ENCODE results near the gene MAPK11. TPM values are rescaled to one million over a fixed set of nuclear protein-coding genes. Genes with fewer than 3 reads are reported as not detected.
A peak's percentile ranks its signal among the peaks of the same experiment; 100 is the strongest.

The MAPK11 gene
- total and polyA plus RNA-seq, 10 of the 15 experiments (the other 5 are each of a cell fraction or from before 2014, with no cell fraction given) = 0.05 to 12.8 (median 3.7) TPM

- Histone ChIP-seq H3K27me3 (replicated peaks in 1 of 2; ENCODE audit: control insufficient read depth in 2 of 2, insufficient read depth in 2 of 2, low read length in 1 of 2) (no peaks in the 10 kb centered on the region), H3K4me2 (ENCODE audit: control insufficient read depth, insufficient read depth) (peak within 1 kb of the TSS; percentile 98), H3K4me3 (peak within 1 kb of the TSS; percentile 98), H3K4me1 (ENCODE audit: control insufficient read depth, insufficient read depth, low read length) (peaks cover 28% of the 10 kb centered on the region), H3K79me2 (ENCODE audit: control insufficient read depth, insufficient read depth, low read length) (peaks cover 16% of the 10 kb centered on the region), H4K20me1 (ENCODE audit: control insufficient read depth, insufficient read depth) (no peaks in the 10 kb centered on the region; the same call in 1 of the 2 replicates), H3K9ac (ENCODE audit: control insufficient read depth, insufficient read depth, low read length) (peak within 1 kb of the TSS; percentile 87), H3K9me3 (replicated peaks; ENCODE audit: control insufficient read depth, insufficient read depth, low read length) (no peaks in the 10 kb centered on the region), H3K36me3 (ENCODE audit: control insufficient read depth in 2 of 2, insufficient read depth in 2 of 2, low read length in 1 of 2) (peaks cover 6 to 13% of the 10 kb centered on the region in 2 experiments; a peak in 3 of 4 replicates), H3K27ac (ENCODE audit: control insufficient read depth, insufficient read depth) (peak within 1 kb of the TSS; percentile 78), H2AFZ (ENCODE audit: control insufficient read depth, low read depth, low read length) (peak within 1 kb of the TSS; percentile 76)
- ChIA-PET SMC1A (ENCODE audit: uncharacterized antibody, unreplicated experiment) (interaction anchor here (0.9 to 1.9 kb wide), 8 partner anchors 8 to 275 kb away, joined by 3 to 6 read pairs (median 4); partner anchors contain the start of genes DENND6B and SCO2), CTCF (interaction anchor here (0.6 to 3.0 kb wide), 17 partner anchors 9 to 452 kb away, joined by 3 to 20 read pairs (median 5); partner anchors contain the start of genes MAPK12 and SYCE3), RAD21 (ENCODE audit: unreplicated experiment) (interaction anchor here (0.6 to 3.3 kb wide), 11 partner anchors 9 to 370 kb away, joined by 3 to 26 read pairs (median 4); partner anchors contain the start of genes LMF2, MAPK12 and NCAPH2), POLR2A (interaction anchor here (0.6 to 2.7 kb wide), 11 partner anchors 8 to 370 kb away, joined by 3 to 15 read pairs (median 3); partner anchors contain the start of genes LMF2, MAPK12 and NCAPH2)
- ATAC-seq (peak; percentile 91), FAIRE-seq (peak; percentile 56), DNase-seq (ENCODE audit: low read depth, low spot score) (peak; percentile 40)
- in situ Hi-C loops (cut with MboI) = loop anchor here (10.0 kb wide), 2 partner anchors 244 to 364 kb away; no protein-coding TSS in a partner anchor
- intact Hi-C loops (cut with micrococcal nuclease; ENCODE audit: unreplicated experiment) = loop anchor here (5.0 kb wide), 2 partner anchors 246 to 441 kb away; no protein-coding TSS in a partner anchor
- TSS peak; percentile 53 for BruUV-seq (replicated peaks)
- 1% methylated on average over 78 of the region's 81 CpGs for WGBS (ENCODE audit: insufficient coverage, insufficient replicate concordance, low lambda C conversion rate, missing lambda C conversion rate)
- peak; percentile 39 for TF ChIP-seq HDAC6 (IDR thresholded peaks at IDR 0.05; ENCODE audit: unreplicated experiment)
- 0 out of 2 replicates have a peak, but pooled peaks have one; percentile 21 for TF ChIP-seq NBN (IDR thresholded peaks at IDR 0.05)
- peak; percentile 19; the same call in 1 of the 2 replicates for TF ChIP-seq SMARCA5 (IDR thresholded peaks at IDR 0.05)
- TF ChIP-seq PAX5 (IDR thresholded peaks at IDR 0.05; ENCODE audit: borderline replicate concordance, low read depth, low read length) = peak; percentile 5; the same call in 1 of the 2 replicates
- TF ChIP-seq CREB1 (IDR thresholded peaks at IDR 0.05; ENCODE audit: low read depth) = 0 out of 2 replicates have a peak, but pooled peaks have one; percentile 7
- peak; percentile 77 for TF ChIP-seq LARP7 (IDR thresholded peaks at IDR 0.05)
- TF ChIP-seq RB1 (IDR thresholded peaks at IDR 0.05; ENCODE audit: borderline replicate concordance) = 0 out of 2 replicates have a peak, but pooled peaks have one; percentile 36
- no peak for TF ChIP-seq ZBED1 (IDR thresholded peaks at IDR 0.05; ENCODE audit: borderline replicate concordance)
- peak; percentile 74 for TF ChIP-seq BACH1 (IDR thresholded peaks at IDR 0.05; ENCODE audit: borderline replicate concordance)
- TF ChIP-seq CHD2 (IDR thresholded peaks at IDR 0.05; ENCODE audit: borderline replicate concordance, low read depth, low read length) = peak; percentile 97
- no peak for TF ChIP-seq CHD4 (IDR thresholded peaks at IDR 0.05)
- no peak for TF ChIP-seq CEBPB (IDR thresholded peaks at IDR 0.05; ENCODE audit: borderline replicate concordance in 1 of 2, low read depth in 2 of 2, low read length in 2 of 2)
- TF ChIP-seq, protein P1, sequence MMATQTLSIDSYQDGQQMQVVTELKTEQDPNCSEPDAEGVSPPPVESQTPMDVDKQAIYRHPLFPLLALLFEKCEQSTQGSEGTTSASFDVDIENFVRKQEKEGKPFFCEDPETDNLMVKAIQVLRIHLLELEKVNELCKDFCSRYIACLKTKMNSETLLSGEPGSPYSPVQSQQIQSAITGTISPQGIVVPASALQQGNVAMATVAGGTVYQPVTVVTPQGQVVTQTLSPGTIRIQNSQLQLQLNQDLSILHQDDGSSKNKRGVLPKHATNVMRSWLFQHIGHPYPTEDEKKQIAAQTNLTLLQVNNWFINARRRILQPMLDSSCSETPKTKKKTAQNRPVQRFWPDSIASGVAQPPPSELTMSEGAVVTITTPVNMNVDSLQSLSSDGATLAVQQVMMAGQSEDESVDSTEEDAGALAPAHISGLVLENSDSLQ (IDR thresholded peaks at IDR 0.05) = peak; percentile 40; the same call in 1 of the 2 replicates
- no peak for TF ChIP-seq SKIL (IDR thresholded peaks at IDR 0.05; ENCODE audit: low read depth, poor library complexity, severe bottlenecking)
- TF ChIP-seq, protein P2, sequence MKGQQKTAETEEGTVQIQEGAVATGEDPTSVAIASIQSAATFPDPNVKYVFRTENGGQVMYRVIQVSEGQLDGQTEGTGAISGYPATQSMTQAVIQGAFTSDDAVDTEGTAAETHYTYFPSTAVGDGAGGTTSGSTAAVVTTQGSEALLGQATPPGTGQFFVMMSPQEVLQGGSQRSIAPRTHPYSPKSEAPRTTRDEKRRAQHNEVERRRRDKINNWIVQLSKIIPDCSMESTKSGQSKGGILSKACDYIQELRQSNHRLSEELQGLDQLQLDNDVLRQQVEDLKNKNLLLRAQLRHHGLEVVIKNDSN (IDR thresholded peaks at IDR 0.05; ENCODE audit: borderline replicate concordance, extremely low read length, insufficient read depth, low read depth, low read length) = no peak
- TF ChIP-seq GATAD2B (conservative IDR thresholded peaks at IDR 0.05; ENCODE audit: low read depth) = 0 out of 2 replicates have a peak, but pooled peaks have one; percentile 66
- TF ChIP-seq RFX5 (IDR thresholded peaks at IDR 0.05; ENCODE audit: low read depth, low read length) = 0 out of 2 replicates have a peak, but pooled peaks have one; percentile 19
- peak; percentile 63 for TF ChIP-seq IKZF1 (conservative IDR thresholded peaks at IDR 0.05)
Observed at GRCh38 chr22:50250555-50251476, 19.4 kb downstream of the MAPK11 start, which contains the start of gene HDAC10. Gene HDAC10, minus strand, starts transcription at chr22:50251265. Its CDS starts 233 bp downstream, at chr22:50251032.

All from GM12878 (cell line).